GM23338 (cell line): ENCODE data around the gene CEBPG. TPM values are rescaled to one million over a fixed set of nuclear protein-coding genes. Genes with fewer than 3 reads are reported as not detected.

ENCODE experiments used
- ATAC-seq: fragments of 200-7000 bp; cut with Tn5 transposase; 3 replicates; pipeline ENCODE4 v1.9.1; 2020
- DNase-seq: peaks from one replicate; pipeline ENCODE4 v3.0.0-alpha.2; 2015; ENCODE audit warnings: low spot score
- H2AFZ ChIP-seq: fragments of 200-600 bp; sonication (generic); 2 replicates; pipeline ENCODE4 v1.8.0; 2016; ENCODE audit warnings: antibody characterized with exemption, mild to moderate bottlenecking, moderate library complexity
- H3F3A ChIP-seq: fragments of 200-600 bp; sonication (generic); replicated peaks from 2 replicates; pipeline ENCODE4 v1.8.0; 2017; ENCODE audit warnings: antibody characterized with exemption, mixed run types, low read depth
- H3K27ac ChIP-seq: fragments of 200-600 bp; sonication (generic); 2 replicates; pipeline ENCODE4 v1.6.1; 2016; ENCODE audit warnings: low read depth
- H3K27me3 ChIP-seq: fragments of 200-600 bp; sonication (generic); 2 replicates; pipeline ENCODE4 v1.8.0; 2016; ENCODE audit warnings: mild to moderate bottlenecking, mixed run types, moderate library complexity; ENCODE audit not compliant: insufficient read depth
- H3K36me3 ChIP-seq: fragments of 200-600 bp; sonication (generic); 2 replicates; pipeline ENCODE4 v1.8.0; 2016; ENCODE audit warnings: mild to moderate bottlenecking; ENCODE audit not compliant: insufficient read depth
- H3K4me1 ChIP-seq: fragments of 200-600 bp; sonication (generic); 2 replicates; pipeline ENCODE4 v1.8.0; 2016; ENCODE audit warnings: mild to moderate bottlenecking, moderate library complexity; ENCODE audit not compliant: insufficient read depth
- H3K4me2 ChIP-seq: fragments of 200-600 bp; sonication (generic); 2 replicates; pipeline ENCODE4 v1.7.1; 2017; ENCODE audit warnings: mixed run types
- H3K4me3 ChIP-seq: fragments of 200-600 bp; sonication (generic); 2 replicates; pipeline ENCODE4 v1.6.1; 2016; ENCODE audit warnings: mixed run types
- H3K79me2 ChIP-seq: fragments of 200-600 bp; sonication (generic); replicated peaks from 2 replicates; pipeline ENCODE4 v1.8.0; 2017; ENCODE audit warnings: mild to moderate bottlenecking; ENCODE audit not compliant: insufficient read depth
- H3K9me2 ChIP-seq: fragments of 200-600 bp; sonication (generic); 2 replicates; pipeline ENCODE4 v1.8.0; 2017; ENCODE audit not compliant: insufficient read depth
- H4K20me1 ChIP-seq: fragments of 200-600 bp; sonication (generic); replicated peaks from 2 replicates; pipeline ENCODE4 v1.8.0; 2017; ENCODE audit warnings: mild to moderate bottlenecking; ENCODE audit not compliant: insufficient read depth
- H3K27ac Mint-ChIP-seq: 2 replicates; pipeline ENCODE4 v1.8.0; 2020; ENCODE audit warnings: inconsistent platforms, mild to moderate bottlenecking, moderate library complexity, mixed read lengths
- H3K27me3 Mint-ChIP-seq: 3 replicates; pipeline ENCODE4 v1.8.0; 2022; ENCODE audit warnings: low read depth, mild to moderate bottlenecking, moderate library complexity, mixed read lengths, inconsistent platforms; ENCODE audit not compliant: insufficient read depth, poor library complexity
- H3K36me3 Mint-ChIP-seq: 3 replicates; pipeline ENCODE4 v1.8.0; 2021; ENCODE audit warnings: low read depth, mild to moderate bottlenecking, inconsistent platforms, moderate library complexity, mixed read lengths
- H3K4me1 Mint-ChIP-seq: 3 replicates; pipeline ENCODE4 v1.8.0; 2020; ENCODE audit warnings: mild to moderate bottlenecking, inconsistent platforms, mixed read lengths
- H3K4me3 Mint-ChIP-seq: 3 replicates; pipeline ENCODE4 v1.8.0; 2021; ENCODE audit warnings: moderate library complexity, mild to moderate bottlenecking, inconsistent platforms, mixed read lengths
- H3K9me3 Mint-ChIP-seq: 3 replicates; pipeline ENCODE4 v1.8.0; 2020; ENCODE audit warnings: moderate library complexity, mild to moderate bottlenecking, inconsistent platforms, mixed read lengths
- CREB1 ChIP-seq: fragments of 250-450 bp; sonication (Bioruptor Pico); IDR thresholded peaks from 2 replicates; pipeline ENCODE4 v1.5.0; 2020; ENCODE audit warnings: low read depth, mild to moderate bottlenecking, moderate library complexity
- EZH2 ChIP-seq: fragments of 200-600 bp; sonication (generic); IDR thresholded peaks from one replicate; pipeline ENCODE4 v1.8.0; 2017; ENCODE audit warnings: antibody characterized with exemption, mild to moderate bottlenecking, low read depth; ENCODE audit not compliant: unreplicated experiment
- EZH2phosphoT487 ChIP-seq: fragments of 200-600 bp; sonication (generic); IDR thresholded peaks from one replicate; pipeline ENCODE4 v1.8.1; 2018; ENCODE audit warnings: antibody characterized with exemption; ENCODE audit not compliant: unreplicated experiment
- JUNB ChIP-seq: IDR thresholded peaks from one replicate; pipeline ENCODE4 v1.6.1; 2016; ENCODE audit warnings: antibody characterized with exemption; ENCODE audit not compliant: unreplicated experiment
- NANOG ChIP-seq: IDR thresholded peaks from 2 replicates; pipeline ENCODE4 v1.6.1; 2016; ENCODE audit warnings: antibody characterized with exemption, borderline replicate concordance
- POLR2AphosphoS5 ChIP-seq: IDR thresholded peaks from 2 replicates; pipeline ENCODE4 v1.6.1; 2016; ENCODE audit warnings: antibody characterized with exemption, low read depth
- ZNF331 ChIP-seq: fragments of 250-450 bp; sonication (Bioruptor Pico); IDR thresholded peaks from 2 replicates; pipeline ENCODE4 v1.5.0; 2020; ENCODE audit warnings: low read depth, mild to moderate bottlenecking, moderate library complexity
- polyA plus RNA-seq: library from polyadenylated mRNA; unstranded; fragments of >200 nt; fragmentation: Nextera tagmentation; extraction: Ambion mirVana; gene quantifications from 2 replicates; pipeline ENCODE4 v1.2.1, GENCODE V29; 2016
- total RNA-seq: library from RNA; depleted of rRNA; stranded (reverse); fragments of >200 nt; shearing (Covaris generic); gene quantifications from 2 replicates; pipeline ENCODE4 v1.2.3, GENCODE V29; 2014
- TF ChIP-seq, protein P1 (sequence below): fragments of 250-450 bp; sonication (Bioruptor Pico); IDR thresholded peaks from 2 replicates; pipeline ENCODE4 v1.5.0; 2020; ENCODE audit warnings: mild to moderate bottlenecking, moderate library complexity
- TF ChIP-seq, protein P2 (sequence below), 2 experiments: fragments of 200-600 bp in 1 of 2; sonication (generic) in 1 of 2; conservative IDR thresholded peaks; 2 replicates each; pipeline versions ENCODE4 v1.5.1 to v1.6.1; 2016 to 2017; ENCODE audit warnings: antibody characterized with exemption in 2 of 2, low read depth in 2 of 2, mild to moderate bottlenecking in 2 of 2, moderate library complexity in 1 of 2

The CEBPG gene
- total and polyA plus RNA-seq, 2 experiments from 2014 or later = 25.9 to 50.2 TPM

GRCh38 chr19:33386361-33386858 lies 12.9 kb downstream of the CEBPG start (continued):
- TF ChIP-seq, protein P1, sequence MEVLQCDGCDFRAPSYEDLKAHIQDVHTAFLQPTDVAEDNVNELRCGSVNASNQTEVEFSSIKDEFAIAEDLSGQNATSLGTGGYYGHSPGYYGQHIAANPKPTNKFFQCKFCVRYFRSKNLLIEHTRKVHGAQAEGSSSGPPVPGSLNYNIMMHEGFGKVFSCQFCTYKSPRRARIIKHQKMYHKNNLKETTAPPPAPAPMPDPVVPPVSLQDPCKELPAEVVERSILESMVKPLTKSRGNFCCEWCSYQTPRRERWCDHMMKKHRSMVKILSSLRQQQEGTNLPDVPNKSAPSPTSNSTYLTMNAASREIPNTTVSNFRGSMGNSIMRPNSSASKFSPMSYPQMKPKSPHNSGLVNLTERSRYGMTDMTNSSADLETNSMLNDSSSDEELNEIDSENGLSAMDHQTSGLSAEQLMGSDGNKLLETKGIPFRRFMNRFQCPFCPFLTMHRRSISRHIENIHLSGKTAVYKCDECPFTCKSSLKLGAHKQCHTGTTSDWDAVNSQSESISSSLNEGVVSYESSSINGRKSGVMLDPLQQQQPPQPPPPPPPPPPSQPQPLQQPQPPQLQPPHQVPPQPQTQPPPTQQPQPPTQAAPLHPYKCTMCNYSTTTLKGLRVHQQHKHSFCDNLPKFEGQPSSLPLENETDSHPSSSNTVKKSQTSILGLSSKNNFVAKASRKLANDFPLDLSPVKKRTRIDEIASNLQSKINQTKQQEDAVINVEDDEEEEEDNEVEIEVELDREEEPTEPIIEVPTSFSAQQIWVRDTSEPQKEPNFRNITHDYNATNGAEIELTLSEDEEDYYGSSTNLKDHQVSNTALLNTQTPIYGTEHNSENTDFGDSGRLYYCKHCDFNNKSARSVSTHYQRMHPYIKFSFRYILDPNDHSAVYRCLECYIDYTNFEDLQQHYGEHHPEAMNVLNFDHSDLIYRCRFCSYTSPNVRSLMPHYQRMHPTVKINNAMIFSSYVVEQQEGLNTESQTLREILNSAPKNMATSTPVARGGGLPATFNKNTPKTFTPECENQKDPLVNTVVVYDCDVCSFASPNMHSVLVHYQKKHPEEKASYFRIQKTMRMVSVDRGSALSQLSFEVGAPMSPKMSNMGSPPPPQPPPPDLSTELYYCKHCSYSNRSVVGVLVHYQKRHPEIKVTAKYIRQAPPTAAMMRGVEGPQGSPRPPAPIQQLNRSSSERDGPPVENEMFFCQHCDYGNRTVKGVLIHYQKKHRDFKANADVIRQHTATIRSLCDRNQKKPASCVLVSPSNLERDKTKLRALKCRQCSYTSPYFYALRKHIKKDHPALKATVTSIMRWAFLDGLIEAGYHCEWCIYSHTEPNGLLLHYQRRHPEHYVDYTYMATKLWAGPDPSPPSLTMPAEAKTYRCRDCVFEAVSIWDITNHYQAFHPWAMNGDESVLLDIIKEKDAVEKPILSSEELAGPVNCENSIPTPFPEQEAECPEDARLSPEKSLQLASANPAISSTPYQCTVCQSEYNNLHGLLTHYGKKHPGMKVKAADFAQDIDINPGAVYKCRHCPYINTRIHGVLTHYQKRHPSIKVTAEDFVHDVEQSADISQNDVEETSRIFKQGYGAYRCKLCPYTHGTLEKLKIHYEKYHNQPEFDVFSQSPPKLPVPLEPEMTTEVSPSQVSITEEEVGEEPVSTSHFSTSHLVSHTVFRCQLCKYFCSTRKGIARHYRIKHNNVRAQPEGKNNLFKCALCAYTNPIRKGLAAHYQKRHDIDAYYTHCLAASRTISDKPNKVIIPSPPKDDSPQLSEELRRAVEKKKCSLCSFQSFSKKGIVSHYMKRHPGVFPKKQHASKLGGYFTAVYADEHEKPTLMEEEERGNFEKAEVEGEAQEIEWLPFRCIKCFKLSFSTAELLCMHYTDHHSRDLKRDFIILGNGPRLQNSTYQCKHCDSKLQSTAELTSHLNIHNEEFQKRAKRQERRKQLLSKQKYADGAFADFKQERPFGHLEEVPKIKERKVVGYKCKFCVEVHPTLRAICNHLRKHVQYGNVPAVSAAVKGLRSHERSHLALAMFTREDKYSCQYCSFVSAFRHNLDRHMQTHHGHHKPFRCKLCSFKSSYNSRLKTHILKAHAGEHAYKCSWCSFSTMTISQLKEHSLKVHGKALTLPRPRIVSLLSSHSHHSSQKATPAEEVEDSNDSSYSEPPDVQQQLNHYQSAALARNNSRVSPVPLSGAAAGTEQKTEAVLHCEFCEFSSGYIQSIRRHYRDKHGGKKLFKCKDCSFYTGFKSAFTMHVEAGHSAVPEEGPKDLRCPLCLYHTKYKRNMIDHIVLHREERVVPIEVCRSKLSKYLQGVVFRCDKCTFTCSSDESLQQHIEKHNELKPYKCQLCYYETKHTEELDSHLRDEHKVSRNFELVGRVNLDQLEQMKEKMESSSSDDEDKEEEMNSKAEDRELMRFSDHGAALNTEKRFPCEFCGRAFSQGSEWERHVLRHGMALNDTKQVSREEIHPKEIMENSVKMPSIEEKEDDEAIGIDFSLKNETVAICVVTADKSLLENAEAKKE (CRISPR knock-in tag) = no peak
- TF ChIP-seq JUNB (no peak), NANOG (no peak), ZNF331 (CRISPR knock-in tag) (no peak), EZH2phosphoT487 (no peak), POLR2AphosphoS5 (no peak), EZH2 (no peak)

DNA sequence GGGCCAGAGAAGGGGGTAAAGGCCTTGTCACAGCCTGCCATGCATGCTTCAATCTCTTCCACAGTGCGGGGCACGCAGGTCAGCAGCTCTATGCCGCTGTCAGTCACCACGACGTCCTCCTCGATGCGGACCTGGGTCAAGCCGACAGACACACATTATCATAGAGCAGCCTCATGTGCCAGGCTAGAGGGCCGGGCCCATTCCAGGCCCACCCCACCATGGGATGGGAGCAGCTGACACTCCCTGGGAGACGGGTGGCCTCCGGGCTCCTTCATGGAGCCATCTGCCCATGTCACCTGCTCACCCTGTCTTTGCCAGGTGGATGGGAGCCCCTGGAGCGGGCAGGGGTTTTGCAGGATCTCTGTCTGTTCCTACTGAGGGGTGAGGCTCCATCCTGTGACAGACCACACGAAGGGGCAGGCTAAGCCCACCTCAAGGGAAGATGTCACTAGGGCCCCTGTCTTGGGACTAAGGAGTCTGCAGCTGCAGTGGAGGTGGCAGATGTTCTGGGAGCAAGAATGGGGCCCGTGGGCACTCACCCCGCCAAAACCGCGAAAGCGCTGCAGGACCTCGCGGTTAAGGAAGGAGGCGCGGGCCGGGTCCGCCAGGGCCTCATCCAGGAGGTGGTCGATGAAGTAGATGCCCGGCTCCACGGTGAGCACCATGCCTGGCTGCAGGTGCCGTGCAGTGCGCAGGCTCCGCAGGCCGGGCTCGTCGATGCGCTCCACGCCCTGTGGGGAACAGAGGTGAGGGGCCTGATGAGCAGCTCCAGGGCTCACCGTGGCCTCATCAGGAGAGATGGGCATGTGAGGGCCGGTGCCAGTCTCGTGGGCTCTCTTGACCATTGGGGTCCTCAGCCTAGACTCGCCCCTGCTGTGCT lies 14.1 kb downstream of the CEBPG start:
- Histone ChIP-seq H3K4me1 (no peaks in the 10 kb centered on the region), H3K4me2 (no peak overlapping the region), H3K27me3 (no peaks in the 10 kb centered on the region), H3K79me2 (peaks cover 41% of the 10 kb centered on the region), H3K9me2 (no peaks in the 10 kb centered on the region), H2AFZ (no peak overlapping the region), H3K4me3 (no peak overlapping the region), H3K27ac (no peak overlapping the region), H3F3A (0 out of 2 replicates have a peak, but pooled peaks cover 5% of the 10 kb centered on the region), H4K20me1 (peaks cover 42% of the 10 kb centered on the region), H3K36me3 (no peaks in the 10 kb centered on the region)
- H3K27ac Mint-ChIP-seq = no peak overlapping the region
- no peak for DNase-seq
- no peak overlapping the region for H3K4me3 Mint-ChIP-seq
- H3K4me1 Mint-ChIP-seq = peaks cover 6% of the 10 kb centered on the region; the same call in 2 of the 3 replicates
- peaks cover 2% of the 10 kb centered on the region for H3K27me3 Mint-ChIP-seq
- TF ChIP-seq, protein P2, sequence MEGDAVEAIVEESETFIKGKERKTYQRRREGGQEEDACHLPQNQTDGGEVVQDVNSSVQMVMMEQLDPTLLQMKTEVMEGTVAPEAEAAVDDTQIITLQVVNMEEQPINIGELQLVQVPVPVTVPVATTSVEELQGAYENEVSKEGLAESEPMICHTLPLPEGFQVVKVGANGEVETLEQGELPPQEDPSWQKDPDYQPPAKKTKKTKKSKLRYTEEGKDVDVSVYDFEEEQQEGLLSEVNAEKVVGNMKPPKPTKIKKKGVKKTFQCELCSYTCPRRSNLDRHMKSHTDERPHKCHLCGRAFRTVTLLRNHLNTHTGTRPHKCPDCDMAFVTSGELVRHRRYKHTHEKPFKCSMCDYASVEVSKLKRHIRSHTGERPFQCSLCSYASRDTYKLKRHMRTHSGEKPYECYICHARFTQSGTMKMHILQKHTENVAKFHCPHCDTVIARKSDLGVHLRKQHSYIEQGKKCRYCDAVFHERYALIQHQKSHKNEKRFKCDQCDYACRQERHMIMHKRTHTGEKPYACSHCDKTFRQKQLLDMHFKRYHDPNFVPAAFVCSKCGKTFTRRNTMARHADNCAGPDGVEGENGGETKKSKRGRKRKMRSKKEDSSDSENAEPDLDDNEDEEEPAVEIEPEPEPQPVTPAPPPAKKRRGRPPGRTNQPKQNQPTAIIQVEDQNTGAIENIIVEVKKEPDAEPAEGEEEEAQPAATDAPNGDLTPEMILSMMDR (conservative IDR thresholded peaks at IDR 0.05; ENCODE audit: low read depth in 2 of 2) = no peak
- no peak for TF ChIP-seq CREB1 (CRISPR knock-in tag)
- ATAC-seq = no peak
- H3K9me3 Mint-ChIP-seq = no peaks in the 10 kb centered on the region
- H3K36me3 Mint-ChIP-seq = peaks cover 3% of the 10 kb centered on the region; the same call in 1 of the 3 replicates
